Neural crest cell (in vitro differentiated cells): ENCODE data around the gene KIF24. TPM values are rescaled to one million over a fixed set of nuclear protein-coding genes. Genes with fewer than 3 reads are reported as not detected.
A peak's percentile ranks its signal among the peaks of the same experiment; 100 is the strongest.

ENCODE experiments used
- DNase-seq: peaks from one replicate; pipeline ENCODE4 v3.0.0; 2021; ENCODE audit warnings: low read depth, mixed read lengths, low spot score
- H3K27ac Mint-ChIP-seq: one replicate; pipeline ENCODE4 v1.8.0; 2021; ENCODE audit warnings: mild to moderate bottlenecking, mixed read lengths; ENCODE audit not compliant: unreplicated experiment
- H3K27me3 Mint-ChIP-seq: 2 replicates; pipeline ENCODE4 v1.8.0; 2021; ENCODE audit warnings: low read depth, mild to moderate bottlenecking, mixed read lengths
- H3K36me3 Mint-ChIP-seq: 2 replicates; pipeline ENCODE4 v1.8.0; 2021; ENCODE audit warnings: low read depth, mild to moderate bottlenecking, mixed read lengths
- H3K4me1 Mint-ChIP-seq: 2 replicates; pipeline ENCODE4 v1.8.0; 2021; ENCODE audit warnings: mixed read lengths
- H3K4me3 Mint-ChIP-seq: one replicate; pipeline ENCODE4 v1.8.0; 2021; ENCODE audit warnings: mild to moderate bottlenecking, mixed read lengths
- H3K9me3 Mint-ChIP-seq: 2 replicates; pipeline ENCODE4 v1.8.0; 2021; ENCODE audit warnings: mixed read lengths
- total RNA-seq: library from RNA; stranded (reverse); gene quantifications from 2 replicates; pipeline ENCODE4 v1.2.1, GENCODE V29; 2021
- TF ChIP-seq, protein P1 (sequence below): fragments of 200-600 bp; sonication (generic); conservative IDR thresholded peaks from 2 replicates; pipeline ENCODE4 v1.5.0; 2021; ENCODE audit warnings: antibody characterized with exemption, mild to moderate bottlenecking

The KIF24 gene
- total RNA-seq, 1 donor from 2014 or later = 12.3 TPM

DNA sequence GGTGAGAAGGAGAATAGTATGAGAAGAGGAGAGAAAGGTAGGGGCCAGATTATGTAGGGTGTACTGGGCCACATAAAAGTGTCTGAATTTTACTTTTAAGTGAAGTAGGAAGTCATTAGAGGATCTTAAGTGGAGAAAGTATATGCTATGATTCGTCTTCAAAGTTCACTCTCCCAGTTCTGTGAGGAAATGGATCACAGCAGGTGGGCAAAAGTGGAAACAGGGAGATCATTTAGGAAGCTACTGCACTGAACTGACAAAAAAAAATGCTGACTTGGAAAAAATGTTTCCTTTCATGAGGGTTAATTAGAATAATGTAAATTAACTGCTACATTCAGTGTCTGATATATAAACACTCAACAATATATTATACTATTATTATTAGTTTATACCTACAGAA is 2.4 kb downstream of the KIF24 start:
- H3K4me3 Mint-ChIP-seq = peak overlapping the region; percentile 34
- no peak for DNase-seq

DNA sequence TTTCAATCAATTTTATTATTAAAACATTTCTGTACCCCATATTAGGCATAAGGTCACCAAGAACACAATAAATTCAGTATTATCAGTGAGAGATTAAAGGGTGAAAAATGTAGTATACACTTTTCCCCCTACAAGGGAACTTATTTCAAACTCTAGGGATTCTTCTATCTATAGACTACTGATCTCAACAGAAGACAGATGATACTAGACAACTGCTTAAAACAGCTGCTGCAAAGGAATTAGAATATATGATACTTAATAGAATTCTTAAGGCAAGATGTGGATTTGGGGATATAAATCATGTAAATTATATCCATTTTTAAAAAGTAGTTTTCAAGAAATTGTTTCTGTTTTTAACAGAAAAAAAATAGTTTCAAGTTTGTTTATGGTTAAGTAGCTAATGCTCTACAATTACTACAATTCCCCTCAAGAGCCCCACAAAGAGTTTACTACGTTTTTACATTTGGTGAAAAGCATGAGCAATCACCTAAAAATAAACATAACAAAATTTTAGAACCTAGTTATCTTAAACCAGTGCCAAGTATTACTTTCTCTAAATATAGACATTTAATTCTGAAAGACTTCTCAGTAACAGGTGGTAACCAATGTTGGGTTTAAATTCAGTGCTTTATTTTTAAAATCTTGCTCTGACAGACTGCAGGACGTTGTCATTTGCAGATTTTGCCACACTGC is 6.0 kb downstream of the KIF24 start:
- Mint-ChIP-seq H3K27ac (no peak overlapping the region), H3K9me3 (no peaks in the 10 kb centered on the region), H3K4me1 (peaks cover 16% of the 10 kb centered on the region), H3K36me3 (peaks cover 2% of the 10 kb centered on the region), H3K4me3 (no peak overlapping the region), H3K27me3 (no peaks in the 10 kb centered on the region)
- TF ChIP-seq, protein P1, sequence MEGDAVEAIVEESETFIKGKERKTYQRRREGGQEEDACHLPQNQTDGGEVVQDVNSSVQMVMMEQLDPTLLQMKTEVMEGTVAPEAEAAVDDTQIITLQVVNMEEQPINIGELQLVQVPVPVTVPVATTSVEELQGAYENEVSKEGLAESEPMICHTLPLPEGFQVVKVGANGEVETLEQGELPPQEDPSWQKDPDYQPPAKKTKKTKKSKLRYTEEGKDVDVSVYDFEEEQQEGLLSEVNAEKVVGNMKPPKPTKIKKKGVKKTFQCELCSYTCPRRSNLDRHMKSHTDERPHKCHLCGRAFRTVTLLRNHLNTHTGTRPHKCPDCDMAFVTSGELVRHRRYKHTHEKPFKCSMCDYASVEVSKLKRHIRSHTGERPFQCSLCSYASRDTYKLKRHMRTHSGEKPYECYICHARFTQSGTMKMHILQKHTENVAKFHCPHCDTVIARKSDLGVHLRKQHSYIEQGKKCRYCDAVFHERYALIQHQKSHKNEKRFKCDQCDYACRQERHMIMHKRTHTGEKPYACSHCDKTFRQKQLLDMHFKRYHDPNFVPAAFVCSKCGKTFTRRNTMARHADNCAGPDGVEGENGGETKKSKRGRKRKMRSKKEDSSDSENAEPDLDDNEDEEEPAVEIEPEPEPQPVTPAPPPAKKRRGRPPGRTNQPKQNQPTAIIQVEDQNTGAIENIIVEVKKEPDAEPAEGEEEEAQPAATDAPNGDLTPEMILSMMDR = no peak
- DNase-seq = no peak

More for the DNA sequence above, 2.4 kb downstream of the KIF24 start:
- H3K36me3 Mint-ChIP-seq = no peaks in the 10 kb centered on the region
- TF ChIP-seq, protein P1 = no peak
- H3K27me3 Mint-ChIP-seq = no peaks in the 10 kb centered on the region
- no peaks in the 10 kb centered on the region for H3K9me3 Mint-ChIP-seq
- no peak overlapping the region for H3K27ac Mint-ChIP-seq
- peaks cover 33% of the 10 kb centered on the region for H3K4me1 Mint-ChIP-seq

DNA sequence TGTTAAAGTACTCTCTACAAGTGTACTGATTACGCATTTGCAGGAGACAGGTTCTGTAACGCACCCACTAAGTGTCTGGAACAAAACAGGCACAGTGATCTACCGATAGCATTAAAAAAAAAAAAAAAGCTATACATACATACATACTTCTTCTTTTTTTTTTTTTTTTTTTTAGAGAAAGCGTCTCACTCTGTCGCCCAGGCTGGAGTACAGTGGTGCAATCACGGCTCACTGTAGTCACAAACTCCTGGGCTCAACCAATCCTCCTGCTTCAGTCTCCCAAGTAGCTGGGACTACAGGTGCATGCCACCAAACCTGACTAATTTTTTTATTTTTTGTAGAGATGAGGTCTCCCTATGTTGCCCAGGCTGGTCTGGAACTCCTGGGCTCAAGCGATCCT is 7.6 kb downstream of the KIF24 start:
- H3K4me3 Mint-ChIP-seq = no peak overlapping the region
- H3K36me3 Mint-ChIP-seq = peaks cover 2% of the 10 kb centered on the region
- TF ChIP-seq, protein P1 = no peak
- no peaks in the 10 kb centered on the region for H3K27me3 Mint-ChIP-seq
- no peaks in the 10 kb centered on the region for H3K9me3 Mint-ChIP-seq
- H3K27ac Mint-ChIP-seq = no peak overlapping the region
- DNase-seq = no peak
- peaks cover 8% of the 10 kb centered on the region for H3K4me1 Mint-ChIP-seq

DNA sequence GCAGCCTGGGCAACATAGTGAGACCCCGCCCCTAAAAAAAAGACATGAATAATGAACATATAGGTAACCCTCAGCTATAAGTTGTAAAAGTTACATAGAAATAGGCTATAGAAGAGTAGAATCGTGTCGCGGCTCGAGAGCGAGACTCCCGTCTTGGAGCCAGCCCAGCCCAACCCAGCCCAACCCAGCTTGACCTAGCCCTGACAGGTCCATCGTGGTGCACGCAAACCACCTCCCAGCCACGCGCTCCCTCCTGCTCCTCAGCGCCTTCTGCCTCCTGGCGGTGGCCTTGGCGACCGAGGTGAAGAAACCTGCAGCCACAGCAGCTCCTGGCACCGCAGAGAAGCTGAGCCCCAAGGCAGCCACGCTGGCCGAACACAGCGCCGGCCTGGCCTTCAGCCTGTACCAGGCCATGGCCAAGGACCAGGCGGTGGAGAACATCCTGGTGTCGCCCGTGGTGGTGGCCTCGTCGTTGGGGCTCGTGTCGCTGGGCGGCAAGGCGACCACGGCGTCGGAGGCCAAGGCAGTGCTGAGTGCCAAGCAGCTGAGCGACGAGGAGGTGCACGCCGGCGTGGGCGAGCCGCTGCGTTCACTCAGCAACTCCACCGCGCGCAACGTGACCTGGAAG is 10.8 kb downstream of the KIF24 start:
- no peaks in the 10 kb centered on the region for H3K27me3 Mint-ChIP-seq

DNA sequence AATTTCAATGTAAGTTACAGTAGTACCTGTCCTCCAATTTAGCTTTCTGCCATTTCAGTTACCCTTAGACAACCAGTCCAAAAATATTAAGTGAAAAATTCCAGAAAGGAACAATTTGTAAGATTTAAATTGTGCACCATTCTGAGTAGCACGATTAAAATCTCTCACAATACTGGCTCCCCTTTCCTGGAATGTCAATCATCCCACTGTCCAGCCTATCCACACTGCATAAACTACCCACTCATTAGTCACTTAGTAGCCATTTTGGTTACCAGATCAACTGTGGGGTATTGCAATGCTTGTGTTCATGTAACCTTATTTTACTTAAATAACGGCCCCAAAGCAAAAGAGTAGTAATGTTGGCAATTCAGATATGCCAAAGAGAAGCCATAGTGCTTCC is 11.6 kb downstream of the KIF24 start:
- Mint-ChIP-seq H3K9me3 (no peaks in the 10 kb centered on the region), H3K36me3 (peaks cover 2% of the 10 kb centered on the region), H3K27ac (no peak overlapping the region), H3K4me1 (no peaks in the 10 kb centered on the region), H3K27me3 (no peaks in the 10 kb centered on the region), H3K4me3 (no peak overlapping the region)
- DNase-seq = no peak
- TF ChIP-seq, protein P1 = no peak

More for the DNA sequence above, 10.8 kb downstream of the KIF24 start:
- Mint-ChIP-seq H3K4me3 (no peak overlapping the region), H3K4me1 (no peaks in the 10 kb centered on the region), H3K36me3 (peaks cover 2% of the 10 kb centered on the region), H3K27ac (no peak overlapping the region), H3K9me3 (no peaks in the 10 kb centered on the region)
- TF ChIP-seq, protein P1 = no peak
- no peak for DNase-seq
